SK-N-SH treated with all-trans-retinoic acid at 6 μM for 48 hours (cell line): ENCODE results near the gene ACAA1.
"Not testable (repeated sequence)": the region's sequence is repeated elsewhere in the genome, so short reads cannot be mapped to it uniquely, and the experiment has no call there.

Experiments
- ATAC-seq: fragments of 200-7000 bp; cut with Tn5 transposase; 3 replicates; pipeline ENCODE4 v1.9.1; 2020; ENCODE audit warnings: mild to moderate bottlenecking, moderate library complexity
- BACH2 ChIP-seq: fragments of 250-450 bp; sonication (Bioruptor Pico); IDR thresholded peaks from 2 replicates; pipeline ENCODE4 v1.9.0; 2021; ENCODE audit warnings: mild to moderate bottlenecking, borderline replicate concordance
- CREB5 ChIP-seq: fragments of 250-450 bp; sonication (Bioruptor Pico); IDR thresholded peaks from 2 replicates; pipeline ENCODE4 v1.5.1; 2020; ENCODE audit warnings: low read depth, mild to moderate bottlenecking, moderate library complexity
- ISL1 ChIP-seq: fragments of 250-450 bp; sonication (Bioruptor Pico); IDR thresholded peaks from 2 replicates; pipeline ENCODE4 v2.1.2; 2022; ENCODE audit warnings: mild to moderate bottlenecking, moderate library complexity
- OSR1 ChIP-seq: fragments of 250-450 bp; sonication (Bioruptor Pico); IDR thresholded peaks from 2 replicates; pipeline ENCODE4 v1.8.0; 2022; ENCODE audit warnings: moderate library complexity, mild to moderate bottlenecking, inconsistent platforms
- PATZ1 ChIP-seq: fragments of 250-450 bp; sonication (Bioruptor Pico); IDR thresholded peaks from 2 replicates; pipeline ENCODE4 v1.8.0; 2020; ENCODE audit warnings: mild to moderate bottlenecking, moderate library complexity, borderline replicate concordance
- POU6F1 ChIP-seq: fragments of 250-450 bp; sonication (Bioruptor Pico); IDR thresholded peaks from 2 replicates; pipeline ENCODE4 v1.8.0; 2021; ENCODE audit warnings: low read depth, mild to moderate bottlenecking, moderate library complexity, borderline replicate concordance
- PPARA ChIP-seq: fragments of 250-450 bp; sonication (Bioruptor Pico); IDR thresholded peaks from 2 replicates; pipeline ENCODE4 v1.5.0; 2020; ENCODE audit warnings: mild to moderate bottlenecking, borderline replicate concordance
- SNAI2 ChIP-seq: fragments of 250-450 bp; sonication (Bioruptor Pico); IDR thresholded peaks from 2 replicates; pipeline ENCODE4 v1.5.0; 2020; ENCODE audit warnings: mild to moderate bottlenecking, moderate library complexity
- TCF4 ChIP-seq: fragments of 250-450 bp; sonication (Bioruptor Pico); IDR thresholded peaks from 2 replicates; pipeline ENCODE4 v1.8.0; 2021; ENCODE audit warnings: mild to moderate bottlenecking, moderate library complexity, borderline replicate concordance
- TOX ChIP-seq: fragments of 250-450 bp; sonication (Bioruptor Pico); IDR thresholded peaks from 2 replicates; pipeline ENCODE4 v1.8.0; 2021; ENCODE audit warnings: mild to moderate bottlenecking, moderate library complexity, borderline replicate concordance
- TSHZ2 ChIP-seq: fragments of 250-450 bp; sonication (Bioruptor Pico); IDR thresholded peaks from 2 replicates; pipeline ENCODE4 v1.5.0; 2020; ENCODE audit warnings: mild to moderate bottlenecking, moderate library complexity
- ZC3H10 ChIP-seq: fragments of 250-450 bp; sonication (Bioruptor Pico); IDR thresholded peaks from 2 replicates; pipeline ENCODE4 v1.5.1; 2021; ENCODE audit warnings: mild to moderate bottlenecking, moderate library complexity
- ZNF565 ChIP-seq: fragments of 450-650 bp; formaldehyde crosslinking; conservative IDR thresholded peaks from 2 replicates; pipeline ENCODE4 v1.5.0; 2020; ENCODE audit warnings: low read depth, mild to moderate bottlenecking, moderate library complexity
- ZNF70 ChIP-seq: fragments of 450-650 bp; formaldehyde crosslinking; IDR thresholded peaks from 2 replicates; pipeline ENCODE4 v1.5.0; 2020; ENCODE audit warnings: mild to moderate bottlenecking, moderate library complexity

The ACAA1 gene

GRCh38 chr3:38134517-38135143 is 2.3 kb downstream of the ACAA1 start:
- ATAC-seq = not testable (repeated sequence)

- no peak for TF ChIP-seq ZNF70 (CRISPR knock-in tag)
- ATAC-seq = no peak
Observed at GRCh38 chr3:38133557-38134405, 3.1 kb downstream of the ACAA1 start.

- no peak for ATAC-seq
Observed at GRCh38 chr3:38133209-38133556, 3.7 kb downstream of the ACAA1 start.

GRCh38 chr3:38131621-38132369 is 5.1 kb downstream of the ACAA1 start:
- peak; percentile 78 for ATAC-seq
- TF ChIP-seq TSHZ2 (CRISPR knock-in tag) (no peak), PPARA (CRISPR knock-in tag) (no peak), TOX (CRISPR knock-in tag) (no peak), SNAI2 (no peak), PATZ1 (CRISPR knock-in tag) (no peak), ZC3H10 (CRISPR knock-in tag) (no peak), ZNF565 (CRISPR knock-in tag) (no peak), POU6F1 (CRISPR knock-in tag) (no peak)

More at GRCh38 chr3:38133209-38133556, 3.7 kb downstream of the ACAA1 start:
- TF ChIP-seq TCF4 (CRISPR knock-in tag) = no peak
- TF ChIP-seq CREB5 = no peak
- no peak for TF ChIP-seq OSR1 (CRISPR knock-in tag)
- no peak for TF ChIP-seq TSHZ2 (CRISPR knock-in tag)
- TF ChIP-seq BACH2 = no peak
- TF ChIP-seq ZNF565 (CRISPR knock-in tag) = no peak
- TF ChIP-seq ISL1 (CRISPR knock-in tag) = no peak
- no peak for TF ChIP-seq POU6F1 (CRISPR knock-in tag)
